IMR-90 (cell line): ENCODE measurements around the gene DNM2. TPM values are rescaled to one million over a fixed set of nuclear protein-coding genes. Genes with fewer than 3 reads are reported as not detected.

Source experiments
- ATAC-seq: fragments of 200-7000 bp; cut with Tn5 transposase; 2 replicates; pipeline ENCODE4 v1.9.1; 2020; ENCODE audit warnings: low read depth, mild to moderate bottlenecking, moderate library complexity
- BruUV-seq: library from RNA; stranded (reverse); fragments of 400-500 nt; replicated peaks from 2 replicates; lab custom pipeline; 2021; lab: Mats Ljungman, UMichigan
- CTCF ChIA-PET: fragments of 300-600 bp; formaldehyde crosslinking; extraction: SDS; loops from one replicate; lab custom pipeline; 2021; ENCODE audit warnings: antibody characterized with exemption; lab: Yijun Ruan, JAX
- POLR2A ChIA-PET: fragments of 300-600 bp; sonication (Branson Sonifier 250); formaldehyde crosslinking; loops from one replicate; lab custom pipeline; 2022; ENCODE audit warnings: antibody characterized with exemption; ENCODE audit not compliant: unreplicated experiment; lab: Charles Lee
- DNase-seq: peaks from one replicate; pipeline ENCODE4 v3.0.0; 2013
- H2AFZ ChIP-seq: replicated peaks from 2 replicates; pipeline ENCODE3; 2013; ENCODE audit warnings: low read length, mild to moderate bottlenecking; ENCODE audit not compliant: poor library complexity
- H2AK5ac ChIP-seq: 2 replicates; pipeline ENCODE4 v1.6.1; 2013; ENCODE audit warnings: low read depth, low read length, inconsistent platforms
- H2AK9ac ChIP-seq: replicated peaks from 2 replicates; pipeline ENCODE3; 2013; ENCODE audit warnings: mild to moderate bottlenecking, low read depth, low read length, moderate library complexity; ENCODE audit not compliant: poor library complexity
- H2BK120ac ChIP-seq: 2 replicates; pipeline ENCODE4 v1.6.1; 2013; ENCODE audit warnings: low read depth, low read length, inconsistent platforms
- H2BK15ac ChIP-seq: 3 replicates; pipeline ENCODE4 v1.6.1; 2013; ENCODE audit warnings: low read depth, low read length, inconsistent platforms
- H2BK20ac ChIP-seq: 2 replicates; pipeline ENCODE4 v1.6.1; 2013; ENCODE audit warnings: low read depth, mild to moderate bottlenecking, inconsistent platforms, low read length, moderate library complexity
- H2BK5ac ChIP-seq: 2 replicates; pipeline ENCODE4 v1.6.1; 2013; ENCODE audit warnings: mild to moderate bottlenecking, low read depth, low read length, inconsistent platforms; ENCODE audit not compliant: poor library complexity, severe bottlenecking
- H3K14ac ChIP-seq: replicated peaks from 2 replicates; pipeline ENCODE4 v1.6.1; 2013; ENCODE audit warnings: low read depth, low read length, inconsistent platforms
- H3K18ac ChIP-seq: 2 replicates; pipeline ENCODE4 v1.6.1; 2013; ENCODE audit warnings: low read depth, low read length, control low read depth
- H3K23ac ChIP-seq: 2 replicates; pipeline ENCODE4 v1.6.1; 2013; ENCODE audit warnings: low read depth, low read length, inconsistent platforms
- H3K27ac ChIP-seq: 2 replicates; pipeline ENCODE4 v1.5.1; 2013; ENCODE audit warnings: mild to moderate bottlenecking, control low read depth, low read length; ENCODE audit not compliant: insufficient read depth
- H3K27me3 ChIP-seq: 2 replicates; pipeline ENCODE4 v1.6.1; 2013; ENCODE audit warnings: low read length; ENCODE audit not compliant: control insufficient read depth, insufficient read depth
- H3K36me3 ChIP-seq: 2 replicates; pipeline ENCODE4 v1.6.1; 2013; ENCODE audit warnings: low read length, mixed read lengths; ENCODE audit not compliant: control insufficient read depth, insufficient read depth
- H3K4ac ChIP-seq: 2 replicates; pipeline ENCODE4 v1.6.1; 2013; ENCODE audit warnings: low read depth, low read length, inconsistent platforms
- H3K4me1 ChIP-seq: 2 replicates; pipeline ENCODE4 v1.6.1; 2013; ENCODE audit warnings: low read length, mixed read lengths; ENCODE audit not compliant: control insufficient read depth, insufficient read depth
- H3K4me2 ChIP-seq: 2 replicates; pipeline ENCODE4 v1.6.1; 2013; ENCODE audit warnings: low read depth, mild to moderate bottlenecking, control low read depth, low read length, moderate library complexity
- H3K4me3 ChIP-seq: 2 replicates; pipeline ENCODE4 v1.5.1; 2013; ENCODE audit warnings: low read depth, mild to moderate bottlenecking, control low read depth, low read length, moderate library complexity; ENCODE audit not compliant: insufficient read depth
- H3K56ac ChIP-seq: 2 replicates; pipeline ENCODE4 v1.6.1; 2013; ENCODE audit warnings: low read length, inconsistent platforms; ENCODE audit not compliant: insufficient read depth; ENCODE audit errors: extremely low read depth
- H3K79me1 ChIP-seq, 2 experiments: 2 replicates each; pipeline ENCODE4 v1.6.1; 2013; ENCODE audit warnings: low read length in 2 of 2, inconsistent platforms in 1 of 2, low read depth in 1 of 2
- H3K9ac ChIP-seq: 2 replicates; pipeline ENCODE4 v1.6.1; 2013; ENCODE audit warnings: low read depth, low read length, control low read depth
- H3K9me1 ChIP-seq: 2 replicates; pipeline ENCODE4 v1.6.1; 2013; ENCODE audit warnings: low read length, inconsistent platforms; ENCODE audit not compliant: insufficient read depth
- H3K9me3 ChIP-seq: 2 replicates; pipeline ENCODE4 v1.6.1; 2013; ENCODE audit warnings: low read length; ENCODE audit not compliant: control insufficient read depth, insufficient read depth
- H4K20me1 ChIP-seq: 2 replicates; pipeline ENCODE4 v1.6.1; 2013; ENCODE audit warnings: low read length, inconsistent platforms; ENCODE audit not compliant: insufficient read depth
- H4K5ac ChIP-seq: 2 replicates; pipeline ENCODE4 v1.6.1; 2013; ENCODE audit warnings: mild to moderate bottlenecking, low read depth, low read length, control low read depth
- H4K8ac ChIP-seq, 2 experiments: 2 replicates each; pipeline ENCODE4 v1.6.1; 2013; ENCODE audit warnings: low read depth in 2 of 2, low read length in 2 of 2, control low read depth in 1 of 2, inconsistent platforms in 1 of 2
- H4K91ac ChIP-seq: 2 replicates; pipeline ENCODE4 v1.6.1; 2013; ENCODE audit warnings: low read depth, low read length, inconsistent platforms; ENCODE audit not compliant: insufficient read depth
- BHLHE40 ChIP-seq: fragments of 150-350 bp; IDR thresholded peaks from 2 replicates; pipeline ENCODE4 v1.6.1; 2016; ENCODE audit warnings: mild to moderate bottlenecking, low read depth, low read length
- CEBPB ChIP-seq: IDR thresholded peaks from 2 replicates; pipeline ENCODE4 v1.6.1; 2012; ENCODE audit warnings: low read depth, low read length, improper control_type of control experiment
- CHD1 ChIP-seq: IDR thresholded peaks from 2 replicates; pipeline ENCODE4 v1.6.1; 2012; ENCODE audit warnings: low read depth, low read length, improper control_type of control experiment
- FOS ChIP-seq: fragments of 150-350 bp; IDR thresholded peaks from 2 replicates; pipeline ENCODE4 v1.6.1; 2016; ENCODE audit warnings: low read depth, low read length
- MAZ ChIP-seq: IDR thresholded peaks from 2 replicates; pipeline ENCODE4 v1.6.1; 2012; ENCODE audit warnings: low read depth, mild to moderate bottlenecking, low read length, improper control_type of control experiment, moderate library complexity, borderline replicate concordance
- MXI1 ChIP-seq: IDR thresholded peaks from 2 replicates; pipeline ENCODE4 v1.6.1; 2012; ENCODE audit warnings: low read depth, mild to moderate bottlenecking, low read length, moderate library complexity, borderline replicate concordance
- NFE2L2 ChIP-seq: fragments of 150-350 bp; IDR thresholded peaks from 2 replicates; pipeline ENCODE4 v1.6.1; 2016; ENCODE audit warnings: low read depth, mild to moderate bottlenecking, low read length
- POLR2A ChIP-seq: IDR thresholded peaks from 2 replicates; pipeline ENCODE4 v1.6.1; 2012; ENCODE audit warnings: mild to moderate bottlenecking, low read depth, low read length
- RAD21 ChIP-seq: IDR thresholded peaks from 2 replicates; pipeline ENCODE4 v1.6.1; 2012; ENCODE audit warnings: low read length, improper control_type of control experiment
- RCOR1 ChIP-seq: IDR thresholded peaks from 2 replicates; pipeline ENCODE4 v1.6.1; 2012; ENCODE audit warnings: mild to moderate bottlenecking, low read length, improper control_type of control experiment; ENCODE audit not compliant: insufficient replicate concordance
- RFX5 ChIP-seq: IDR thresholded peaks from 2 replicates; pipeline ENCODE4 v1.8.0; 2012; ENCODE audit warnings: low read depth, mild to moderate bottlenecking, low read length, moderate library complexity
- SMC3 ChIP-seq: fragments of 150-350 bp; IDR thresholded peaks from 2 replicates; pipeline ENCODE4 v1.6.1; 2016; ENCODE audit warnings: low read depth, mild to moderate bottlenecking, antibody characterized with exemption, low read length, moderate library complexity
- WGBS, 2 experiments: methylation state at CpG; one replicate each; pipeline versions ENCODE4 v1.1.5 to v1.1.7; 2013; ENCODE audit warnings: missing lambda C conversion rate in 2 of 2; ENCODE audit not compliant: insufficient read length in 1 of 2; ENCODE audit errors: extremely low coverage in 2 of 2; 5-methylcytosine and 5-hydroxymethylcytosine counted together
- dilution Hi-C: fragments of 300-500 bp; cut with HindIII; formaldehyde crosslinking; loops from one replicate; pipeline ENCODE4 v1.14.3; 2018; ENCODE audit warnings: low sequenced_read_pairs; ENCODE audit not compliant: unreplicated experiment
- in situ Hi-C: fragments of 300-500 bp; cut with MboI; formaldehyde crosslinking; loops from 3 replicates; pipeline ENCODE4 v1.14.3; 2019; ENCODE audit warnings: low sequenced_read_pairs, inconsistent platforms, mixed read lengths
- intact Hi-C: fragments of 100-400 bp; cut with micrococcal nuclease; formaldehyde crosslinking; loops from 2 replicates; pipeline ENCODE4 v1.10.0; 2022
- polyA plus RNA-seq, 3 experiments: library from polyadenylated mRNA; depleted of rRNA; stranded (reverse); fragments of >200 nt; gene quantifications; 2 replicates each; pipeline ENCODE4 v1.2.3, GENCODE V29; 2012; ENCODE audit warnings: low replicate concordance in 1 of 3
- total RNA-seq: library from RNA; depleted of rRNA; stranded (reverse); fragments of >200 nt; gene quantifications from 2 replicates; pipeline ENCODE4 v1.2.3, GENCODE V29; 2012
- TF ChIP-seq, protein P1 (sequence below): fragments of 150-350 bp; IDR thresholded peaks from 2 replicates; pipeline ENCODE4 v1.6.1; 2017; ENCODE audit warnings: mild to moderate bottlenecking, antibody characterized with exemption, low read length, low read depth
- TF ChIP-seq, protein P2 (sequence below): fragments of 150-350 bp; IDR thresholded peaks from 2 replicates; pipeline ENCODE4 v1.6.1; 2016; ENCODE audit warnings: low read depth, mild to moderate bottlenecking, low read length, moderate library complexity, borderline replicate concordance
- TF ChIP-seq, protein P3 (sequence below): conservative IDR thresholded peaks from 2 replicates; pipeline ENCODE4 v1.5.1; 2012; ENCODE audit warnings: mild to moderate bottlenecking, low read depth, low read length, improper control_type of control experiment

DNM2 gene
- total and polyA plus RNA-seq, 2 of the 4 experiments (the other 2 are of a cell fraction): 55.6 to 74.2 TPM

GRCh38 chr19:10863107-10863717, 145.3 kb downstream of the DNM2 start:
- H4K8ac ChIP-seq: peak overlapping the region; percentile 13 to 62; a peak in 3 of 4 replicates
- ChIA-PET POLR2A (interaction anchor here (0.5 kb wide), 1 partner anchor 68 kb away, joined by 4 read pairs; no protein-coding TSS in a partner anchor), CTCF (interaction anchor here (1.5 to 2.4 kb wide), 2 partner anchors 12 to 146 kb away, joined by 7 to 23 read pairs; partner anchors contain the start of gene DNM2)
- no peak overlapping the region for H3K14ac ChIP-seq
- no peak overlapping the region for H2BK5ac ChIP-seq
- in situ Hi-C loops (no loop called here), intact Hi-C loops (no loop called here), dilution Hi-C loops (no loop called here)
- no peaks in the 10 kb centered on the region for H3K27me3 ChIP-seq
- peak overlapping the region; percentile 76 for H2AK9ac ChIP-seq
- peaks cover 14% of the 10 kb centered on the region; the same call in 1 of the 2 replicates for H3K9me1 ChIP-seq
- no peak overlapping the region for H2BK120ac ChIP-seq
- H3K9me3 ChIP-seq: no peaks in the 10 kb centered on the region
- no peaks in the 10 kb centered on the region for H4K20me1 ChIP-seq
- H3K4ac ChIP-seq: no peak overlapping the region; the same call in 1 of the 2 replicates
- no peak overlapping the region for H4K5ac ChIP-seq
- no peak for DNase-seq
- no peak overlapping the region for H3K56ac ChIP-seq
- H3K4me1 ChIP-seq: peaks cover 3% of the 10 kb centered on the region
- no peak overlapping the region for H4K91ac ChIP-seq
- H3K4me3 ChIP-seq: no peak overlapping the region
- peak overlapping the region; percentile 59; the same call in 1 of the 2 replicates for H2AK5ac ChIP-seq
- WGBS, 2 experiments: 72% methylated on average over 13 of the region's 18 CpGs; no CpG with 5 or more reads in 1 of the 2 experiments
- no peak overlapping the region for H3K4me2 ChIP-seq
- H3K79me1 ChIP-seq: peaks cover 0 to 3% of the 10 kb centered on the region in 2 experiments; a peak in 1 of 4 replicates
- H3K23ac ChIP-seq: no peak overlapping the region
- H3K18ac ChIP-seq: no peak overlapping the region
- H2AFZ ChIP-seq: peak overlapping the region; percentile 75
- no peak for ATAC-seq
- BruUV-seq: no TSS peak
- H3K36me3 ChIP-seq: no peaks in the 10 kb centered on the region
- no peak overlapping the region for H3K9ac ChIP-seq
- no peak overlapping the region for H3K27ac ChIP-seq
- H2BK15ac ChIP-seq: no peak overlapping the region
- no peak overlapping the region for H2BK20ac ChIP-seq
- TF ChIP-seq RCOR1 (no peak), BHLHE40 (no peak), MXI1 (no peak), MAZ (no peak), RAD21 (no peak), NFE2L2 (no peak), SMC3 (no peak), RFX5 (no peak), FOS (no peak), CHD1 (no peak), CEBPB (no peak), POLR2A (no peak)
- TF ChIP-seq, protein P1, sequence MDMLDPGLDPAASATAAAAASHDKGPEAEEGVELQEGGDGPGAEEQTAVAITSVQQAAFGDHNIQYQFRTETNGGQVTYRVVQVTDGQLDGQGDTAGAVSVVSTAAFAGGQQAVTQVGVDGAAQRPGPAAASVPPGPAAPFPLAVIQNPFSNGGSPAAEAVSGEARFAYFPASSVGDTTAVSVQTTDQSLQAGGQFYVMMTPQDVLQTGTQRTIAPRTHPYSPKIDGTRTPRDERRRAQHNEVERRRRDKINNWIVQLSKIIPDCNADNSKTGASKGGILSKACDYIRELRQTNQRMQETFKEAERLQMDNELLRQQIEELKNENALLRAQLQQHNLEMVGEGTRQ: no peak
- TF ChIP-seq, protein P2, sequence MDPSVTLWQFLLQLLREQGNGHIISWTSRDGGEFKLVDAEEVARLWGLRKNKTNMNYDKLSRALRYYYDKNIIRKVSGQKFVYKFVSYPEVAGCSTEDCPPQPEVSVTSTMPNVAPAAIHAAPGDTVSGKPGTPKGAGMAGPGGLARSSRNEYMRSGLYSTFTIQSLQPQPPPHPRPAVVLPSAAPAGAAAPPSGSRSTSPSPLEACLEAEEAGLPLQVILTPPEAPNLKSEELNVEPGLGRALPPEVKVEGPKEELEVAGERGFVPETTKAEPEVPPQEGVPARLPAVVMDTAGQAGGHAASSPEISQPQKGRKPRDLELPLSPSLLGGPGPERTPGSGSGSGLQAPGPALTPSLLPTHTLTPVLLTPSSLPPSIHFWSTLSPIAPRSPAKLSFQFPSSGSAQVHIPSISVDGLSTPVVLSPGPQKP: no peak
- TF ChIP-seq, protein P3, sequence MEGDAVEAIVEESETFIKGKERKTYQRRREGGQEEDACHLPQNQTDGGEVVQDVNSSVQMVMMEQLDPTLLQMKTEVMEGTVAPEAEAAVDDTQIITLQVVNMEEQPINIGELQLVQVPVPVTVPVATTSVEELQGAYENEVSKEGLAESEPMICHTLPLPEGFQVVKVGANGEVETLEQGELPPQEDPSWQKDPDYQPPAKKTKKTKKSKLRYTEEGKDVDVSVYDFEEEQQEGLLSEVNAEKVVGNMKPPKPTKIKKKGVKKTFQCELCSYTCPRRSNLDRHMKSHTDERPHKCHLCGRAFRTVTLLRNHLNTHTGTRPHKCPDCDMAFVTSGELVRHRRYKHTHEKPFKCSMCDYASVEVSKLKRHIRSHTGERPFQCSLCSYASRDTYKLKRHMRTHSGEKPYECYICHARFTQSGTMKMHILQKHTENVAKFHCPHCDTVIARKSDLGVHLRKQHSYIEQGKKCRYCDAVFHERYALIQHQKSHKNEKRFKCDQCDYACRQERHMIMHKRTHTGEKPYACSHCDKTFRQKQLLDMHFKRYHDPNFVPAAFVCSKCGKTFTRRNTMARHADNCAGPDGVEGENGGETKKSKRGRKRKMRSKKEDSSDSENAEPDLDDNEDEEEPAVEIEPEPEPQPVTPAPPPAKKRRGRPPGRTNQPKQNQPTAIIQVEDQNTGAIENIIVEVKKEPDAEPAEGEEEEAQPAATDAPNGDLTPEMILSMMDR: no peak
